Astrocyte of the spinal cord (primary cell): ENCODE measurements around the gene GOLGA8M.
"Not testable (repeated sequence)": the region's sequence is repeated elsewhere in the genome, so short reads cannot be mapped to it uniquely, and the experiment has no call there.

ENCODE experiments used
- DNase-seq: peaks from one replicate; pipeline ENCODE4 v3.0.0; 2011; ENCODE audit warnings: low read depth, low spot score
- H3K4me3 ChIP-seq: 2 replicates; pipeline ENCODE4 v1.5.1; 2011; ENCODE audit warnings: low read depth, mild to moderate bottlenecking, low read length, moderate library complexity
- in situ Hi-C: cut with HindIII; loops from 2 replicates; pipeline ENCODE4 v1.10.0; 2017; ENCODE audit warnings: low sequenced_read_pairs
- TF ChIP-seq, protein P1 (sequence below): IDR thresholded peaks from 2 replicates; pipeline ENCODE4 v1.5.1; 2012; ENCODE audit warnings: low read depth, mild to moderate bottlenecking, low read length, inconsistent platforms

GOLGA8M gene, protein sequence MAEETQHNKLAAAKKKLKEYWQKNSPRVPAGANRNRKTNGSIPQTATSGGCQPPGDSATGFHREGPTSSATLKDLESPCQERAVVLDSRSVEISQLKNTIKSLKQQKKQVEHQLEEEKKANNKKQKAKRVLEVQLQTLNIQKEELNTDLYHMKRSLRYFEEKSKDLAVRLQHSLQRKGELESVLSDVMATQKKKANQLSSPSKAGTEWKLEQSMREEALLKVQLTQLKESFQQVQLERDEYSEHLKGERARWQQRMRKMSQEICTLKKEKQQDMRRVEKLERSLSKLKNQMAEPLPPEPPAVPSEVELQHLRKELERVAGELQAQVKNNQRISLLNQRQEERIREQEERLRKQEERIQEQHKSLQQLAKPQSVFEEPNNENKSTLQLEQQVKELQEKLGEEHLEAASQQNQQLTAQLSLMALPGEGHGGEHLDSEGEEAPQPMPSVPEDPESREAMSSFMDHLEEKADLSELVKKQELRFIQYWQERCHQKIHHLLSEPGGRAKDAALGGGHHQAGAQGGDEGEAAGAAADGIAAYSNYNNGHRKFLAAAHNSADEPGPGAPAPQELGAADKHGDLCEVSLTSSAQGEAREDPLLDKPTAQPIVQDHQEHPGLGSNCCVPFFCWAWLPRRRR

DNA sequence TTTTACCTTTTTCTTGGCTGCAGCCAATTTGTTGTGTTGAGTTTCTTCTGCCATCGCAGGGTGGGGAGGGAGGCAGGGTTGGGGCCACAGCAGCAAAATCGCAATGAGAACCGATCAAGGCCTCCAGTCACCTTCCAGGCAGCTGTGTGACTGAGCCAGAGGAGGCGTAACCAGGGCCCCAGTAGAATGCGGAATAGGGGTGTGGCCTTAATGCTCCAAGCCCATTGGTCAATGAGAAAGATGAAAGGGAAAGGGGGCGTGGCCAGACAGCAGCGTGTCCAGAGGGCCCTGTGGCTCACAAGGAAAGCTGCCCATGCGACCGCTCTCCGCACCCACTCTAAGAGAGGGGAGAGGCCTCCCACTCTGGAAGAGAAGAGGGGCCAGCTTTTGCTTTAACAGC is at the start of gene GOLGA8M:
Gene GOLGA8M (minus strand): TSS at position 152 of the 400 bp plus-strand sequence. CDS start 98 bp downstream, at position 54.
- H3K4me3 ChIP-seq, DNase-seq, in situ Hi-C loops: not testable (repeated sequence)

DNA sequence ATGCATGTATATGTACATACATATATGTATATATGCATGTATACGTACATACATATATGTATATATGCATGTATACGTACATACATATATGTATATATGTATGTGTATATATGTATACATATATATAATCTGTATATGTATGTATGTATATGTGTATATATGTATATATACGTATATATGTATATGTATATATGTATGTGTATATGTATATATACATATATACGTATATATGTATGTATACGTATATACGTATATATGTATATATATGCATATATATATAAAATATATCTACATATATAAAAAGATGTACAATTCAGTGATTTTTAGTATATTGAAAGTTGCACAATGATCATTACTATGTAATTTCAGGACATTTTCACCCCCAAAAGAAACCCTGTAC is 30.7 kb upstream of the GOLGA8M start:
- H3K4me3 ChIP-seq, DNase-seq, in situ Hi-C loops: not testable (repeated sequence)

DNA sequence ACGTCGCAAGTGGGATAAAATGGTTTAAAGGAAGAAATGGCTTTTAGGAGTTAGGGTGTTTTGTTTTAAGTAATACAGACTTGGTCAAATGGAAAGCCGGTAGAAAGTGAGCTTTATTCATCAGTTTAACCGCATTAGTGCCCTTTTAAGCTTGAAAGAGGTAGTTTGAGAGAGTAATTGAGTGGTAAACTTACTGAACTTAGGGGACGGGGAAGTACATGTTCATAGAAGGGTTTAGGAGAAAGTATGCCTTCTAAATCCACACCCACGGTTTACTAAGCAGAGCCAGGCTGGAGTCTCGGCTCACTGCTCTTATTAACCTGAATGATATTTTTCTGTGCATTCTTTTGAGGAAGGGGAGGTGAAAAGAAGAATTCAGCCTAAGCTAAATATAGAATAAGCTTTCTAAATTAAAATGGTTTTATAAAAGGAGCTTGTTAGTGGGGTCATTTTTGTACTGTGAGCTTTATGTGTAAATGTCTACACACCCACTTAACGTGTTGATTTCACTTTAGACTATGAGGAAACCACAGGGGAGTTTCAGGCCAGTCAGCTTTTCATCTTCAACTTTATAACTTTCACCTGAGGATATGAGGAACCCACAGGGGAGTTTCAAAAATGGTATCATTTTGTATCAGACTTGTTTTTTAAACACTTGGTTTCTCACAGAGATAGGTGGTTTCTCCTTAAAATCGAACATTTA is 26.5 kb upstream of the GOLGA8M start:
- peak overlapping the region; percentile 23 for H3K4me3 ChIP-seq
- DNase-seq, in situ Hi-C loops: not testable (repeated sequence)

DNA sequence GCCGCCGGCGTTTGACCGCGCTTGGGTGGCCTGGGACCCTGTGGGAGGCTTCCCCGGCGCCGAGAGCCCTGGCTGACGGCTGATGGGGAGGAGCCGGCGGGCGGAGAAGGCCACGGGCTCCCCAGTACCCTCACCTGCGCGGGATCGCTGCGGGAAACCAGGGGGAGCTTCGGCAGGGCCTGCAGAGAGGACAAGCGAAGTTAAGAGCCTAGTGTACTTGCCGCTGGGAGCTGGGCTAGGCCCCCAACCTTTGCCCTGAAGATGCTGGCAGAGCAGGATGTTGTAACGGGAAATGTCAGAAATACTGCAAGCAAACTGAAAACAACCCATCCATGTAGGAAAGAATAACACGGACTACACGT is 26.0 kb upstream of the GOLGA8M start:
- DNase-seq, in situ Hi-C loops: not testable (repeated sequence)
- H3K4me3 ChIP-seq = peak overlapping the region; percentile 23

DNA sequence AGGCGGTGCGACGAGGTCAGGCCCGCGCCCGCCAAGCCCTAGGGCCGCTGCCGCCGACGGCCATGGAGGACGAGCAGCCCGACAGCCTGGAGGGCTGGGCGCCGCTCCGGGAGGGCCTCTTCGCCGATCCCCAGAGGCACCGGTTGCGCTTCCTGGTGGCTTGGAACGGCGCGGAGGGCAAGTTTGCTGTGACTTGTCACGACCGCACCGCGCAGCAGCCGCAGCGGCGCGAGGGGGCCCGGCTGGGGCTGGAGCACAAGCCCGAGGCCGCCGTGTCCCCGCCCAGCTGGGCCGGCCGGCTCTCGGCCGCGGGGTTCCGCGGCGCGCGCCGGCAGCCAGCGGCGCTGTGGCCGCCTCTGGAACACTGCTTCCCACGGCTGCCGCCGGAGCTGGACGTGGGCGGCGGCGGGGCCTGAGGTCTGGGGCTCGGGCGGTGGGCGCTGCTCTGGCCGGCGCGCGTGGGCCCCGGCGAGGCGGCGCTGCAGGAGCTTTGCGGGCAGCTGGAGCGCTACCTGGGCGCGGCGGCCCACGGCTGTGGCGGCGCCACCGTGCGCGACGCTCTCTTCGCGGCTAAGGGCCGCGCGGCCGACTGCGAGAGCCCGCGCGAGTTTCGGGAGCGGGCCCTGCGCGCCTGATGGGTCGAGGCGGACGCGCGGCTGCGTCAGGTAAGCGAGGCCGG is 25.4 kb upstream of the GOLGA8M start:
- DNase-seq, in situ Hi-C loops: not testable (repeated sequence)
- H3K4me3 ChIP-seq = peak overlapping the region; percentile 32

DNA sequence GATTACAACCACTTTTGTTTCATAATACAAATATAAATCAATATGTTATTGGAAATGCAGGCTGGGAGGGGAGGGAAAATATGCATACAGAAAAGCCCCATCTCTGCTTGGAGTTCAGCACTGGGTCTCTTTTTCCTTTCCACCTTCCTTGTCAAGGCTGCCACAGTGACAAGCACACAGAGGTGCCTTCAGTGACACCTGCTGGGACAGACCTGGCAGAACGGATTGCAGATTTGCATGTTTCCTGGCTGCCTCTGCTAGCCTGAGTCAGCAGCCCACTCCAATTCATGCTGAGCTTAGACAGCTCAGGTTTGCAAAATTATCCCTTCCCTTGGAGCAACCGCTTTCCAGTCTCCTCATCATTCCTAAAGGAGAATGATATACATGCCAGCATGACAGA is 15.8 kb upstream of the GOLGA8M start:
- in situ Hi-C loops, H3K4me3 ChIP-seq, DNase-seq: not testable (repeated sequence)

DNA sequence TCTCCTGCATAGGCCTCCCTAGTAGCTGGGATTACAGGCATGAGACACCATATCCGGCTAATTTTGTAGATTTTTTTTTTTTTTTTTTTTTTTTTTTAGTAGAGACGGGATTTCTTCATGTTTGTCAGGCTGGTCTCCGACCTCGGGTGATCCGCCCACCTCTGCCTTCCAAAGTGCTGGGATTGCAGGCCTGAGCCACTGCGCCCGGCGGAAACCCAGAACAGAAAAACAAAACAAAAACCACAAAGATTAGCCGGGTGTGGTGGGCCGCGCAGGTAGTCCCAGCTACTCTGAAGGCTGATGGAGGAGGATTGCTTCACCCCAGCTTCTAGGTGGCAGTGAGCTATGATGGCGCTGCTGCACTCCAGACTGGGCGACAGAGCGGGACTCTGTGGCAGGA is 14.8 kb upstream of the GOLGA8M start:
- in situ Hi-C loops, DNase-seq, H3K4me3 ChIP-seq: not testable (repeated sequence)

DNA sequence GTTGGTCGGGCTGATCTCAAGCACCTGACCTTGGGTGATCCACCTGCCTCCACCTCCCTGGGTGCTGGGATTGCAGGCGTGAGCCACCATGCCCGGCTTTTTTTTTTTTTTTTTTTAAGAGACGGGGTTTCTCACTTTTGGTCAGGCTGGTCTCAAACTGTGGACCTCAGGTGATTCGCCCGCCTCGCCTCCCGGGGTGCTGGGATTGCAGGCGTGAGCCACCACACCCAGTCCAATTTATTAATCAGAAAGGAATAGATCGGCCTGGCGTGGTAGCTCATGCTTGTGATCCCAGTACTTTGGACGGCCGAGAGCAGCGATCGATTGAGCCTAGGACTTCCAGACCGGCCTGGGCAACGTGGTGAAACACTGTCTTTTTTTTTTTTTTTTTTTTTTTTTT is 13.9 kb upstream of the GOLGA8M start:
- TF ChIP-seq, protein P1, sequence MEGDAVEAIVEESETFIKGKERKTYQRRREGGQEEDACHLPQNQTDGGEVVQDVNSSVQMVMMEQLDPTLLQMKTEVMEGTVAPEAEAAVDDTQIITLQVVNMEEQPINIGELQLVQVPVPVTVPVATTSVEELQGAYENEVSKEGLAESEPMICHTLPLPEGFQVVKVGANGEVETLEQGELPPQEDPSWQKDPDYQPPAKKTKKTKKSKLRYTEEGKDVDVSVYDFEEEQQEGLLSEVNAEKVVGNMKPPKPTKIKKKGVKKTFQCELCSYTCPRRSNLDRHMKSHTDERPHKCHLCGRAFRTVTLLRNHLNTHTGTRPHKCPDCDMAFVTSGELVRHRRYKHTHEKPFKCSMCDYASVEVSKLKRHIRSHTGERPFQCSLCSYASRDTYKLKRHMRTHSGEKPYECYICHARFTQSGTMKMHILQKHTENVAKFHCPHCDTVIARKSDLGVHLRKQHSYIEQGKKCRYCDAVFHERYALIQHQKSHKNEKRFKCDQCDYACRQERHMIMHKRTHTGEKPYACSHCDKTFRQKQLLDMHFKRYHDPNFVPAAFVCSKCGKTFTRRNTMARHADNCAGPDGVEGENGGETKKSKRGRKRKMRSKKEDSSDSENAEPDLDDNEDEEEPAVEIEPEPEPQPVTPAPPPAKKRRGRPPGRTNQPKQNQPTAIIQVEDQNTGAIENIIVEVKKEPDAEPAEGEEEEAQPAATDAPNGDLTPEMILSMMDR = no peak
- DNase-seq = no peak
- in situ Hi-C loops = no loop called here
- H3K4me3 ChIP-seq = no peak overlapping the region

DNA sequence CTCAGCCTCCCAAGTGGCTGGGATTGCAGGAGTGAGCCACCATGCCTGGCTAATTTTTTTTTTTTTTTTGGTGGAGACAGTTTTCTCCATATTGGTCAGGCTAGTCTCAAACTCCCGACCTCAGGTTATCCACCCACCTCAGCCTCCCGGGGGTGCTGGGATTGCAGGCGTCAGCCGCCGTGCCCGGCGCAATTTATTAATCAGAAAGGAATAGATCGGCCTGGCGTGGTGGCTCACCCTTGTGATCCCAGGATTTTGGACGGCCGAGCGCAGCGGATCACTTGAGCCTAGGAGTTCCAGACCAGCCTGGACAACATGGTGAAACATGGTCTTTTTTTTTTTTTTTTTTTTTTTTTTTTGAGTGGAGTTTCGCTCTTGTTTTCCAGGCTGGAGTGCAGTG is 13.3 kb upstream of the GOLGA8M start:
- TF ChIP-seq, protein P1 = no peak
- in situ Hi-C loops = no loop called here

DNA sequence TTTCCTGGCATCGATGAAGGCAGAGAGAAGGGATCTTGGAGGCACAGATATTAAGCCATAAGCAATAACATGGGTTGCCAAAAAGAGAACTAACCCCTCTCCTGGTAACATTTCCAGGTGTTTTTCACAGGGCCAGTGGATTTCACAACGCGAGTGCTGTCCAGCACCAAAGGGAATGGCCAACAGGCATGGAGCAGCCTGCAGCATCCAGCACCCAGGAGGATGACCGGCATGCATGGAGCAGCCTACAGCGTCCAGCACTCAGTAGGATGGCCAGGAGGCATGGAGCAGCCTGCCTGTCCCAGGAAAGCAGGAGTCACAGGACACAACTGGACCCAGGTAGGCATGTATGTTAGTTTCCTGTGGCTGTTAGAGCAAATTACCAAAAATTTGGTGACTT is 11.8 kb upstream of the GOLGA8M start:
- H3K4me3 ChIP-seq, DNase-seq, in situ Hi-C loops: not testable (repeated sequence)

More for the DNA sequence above, 13.3 kb upstream of the GOLGA8M start:
- DNase-seq = no peak
- H3K4me3 ChIP-seq = no peak overlapping the region

DNA sequence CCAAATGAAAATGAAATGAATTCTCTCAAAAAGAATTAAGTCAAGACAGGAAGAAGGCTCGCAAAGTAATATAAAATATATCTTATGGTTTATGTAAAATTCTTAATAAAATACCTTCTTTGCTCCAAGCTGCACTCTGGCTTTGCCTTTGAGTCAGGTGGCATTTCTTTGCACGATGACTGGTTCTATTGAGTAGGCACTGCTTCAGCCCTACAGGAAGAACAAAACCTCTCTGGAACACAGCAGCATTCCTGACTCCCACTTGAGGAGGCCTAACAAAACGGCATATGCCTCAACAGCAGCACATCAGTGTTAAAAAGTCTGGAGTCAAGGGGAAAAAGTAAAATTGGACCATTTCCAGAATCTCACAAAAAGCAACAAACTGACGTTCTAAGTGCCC is 7.4 kb upstream of the GOLGA8M start:
- in situ Hi-C loops, H3K4me3 ChIP-seq, DNase-seq: not testable (repeated sequence)

DNA sequence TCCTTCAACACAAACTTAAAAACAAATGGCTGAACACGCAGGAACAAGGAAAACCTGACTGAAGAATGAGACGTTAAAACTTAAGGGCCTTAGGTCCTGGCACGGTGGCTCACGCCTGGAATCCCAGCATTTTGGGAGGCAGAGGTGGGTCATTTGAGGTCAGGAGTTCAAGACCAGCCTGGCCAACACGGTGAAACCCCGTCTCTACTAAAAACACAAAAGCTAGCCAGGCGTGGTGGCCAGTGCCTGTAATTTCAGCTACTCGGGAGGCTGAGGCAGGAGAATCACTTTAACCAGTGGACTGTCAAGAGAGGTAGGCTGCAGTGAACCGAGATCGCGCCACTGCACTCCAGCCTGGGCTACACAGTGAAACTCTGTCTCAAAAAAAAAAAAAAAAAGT is 6.4 kb upstream of the GOLGA8M start:
- in situ Hi-C loops, H3K4me3 ChIP-seq, DNase-seq: not testable (repeated sequence)

DNA sequence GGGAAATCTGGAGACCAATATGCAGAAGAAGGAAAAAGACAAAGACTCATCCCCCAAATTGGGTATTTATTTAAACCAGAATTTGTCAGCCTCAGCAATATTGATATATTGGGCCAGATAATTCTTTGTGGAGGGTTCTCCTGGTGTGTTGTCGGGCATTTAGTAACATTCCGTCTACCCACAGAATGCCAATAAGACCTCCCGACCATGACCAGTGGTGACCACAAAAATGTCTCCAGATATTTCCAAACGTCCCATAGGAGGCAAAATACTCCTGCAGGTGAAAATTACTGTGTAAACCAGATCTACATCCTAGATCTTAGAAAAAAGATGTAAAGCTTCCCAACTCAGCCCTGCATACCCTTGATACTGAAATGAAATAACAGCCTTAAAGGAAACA is 2.0 kb upstream of the GOLGA8M start:
- H3K4me3 ChIP-seq, in situ Hi-C loops: not testable (repeated sequence)
- peak; percentile 14 for DNase-seq

DNA sequence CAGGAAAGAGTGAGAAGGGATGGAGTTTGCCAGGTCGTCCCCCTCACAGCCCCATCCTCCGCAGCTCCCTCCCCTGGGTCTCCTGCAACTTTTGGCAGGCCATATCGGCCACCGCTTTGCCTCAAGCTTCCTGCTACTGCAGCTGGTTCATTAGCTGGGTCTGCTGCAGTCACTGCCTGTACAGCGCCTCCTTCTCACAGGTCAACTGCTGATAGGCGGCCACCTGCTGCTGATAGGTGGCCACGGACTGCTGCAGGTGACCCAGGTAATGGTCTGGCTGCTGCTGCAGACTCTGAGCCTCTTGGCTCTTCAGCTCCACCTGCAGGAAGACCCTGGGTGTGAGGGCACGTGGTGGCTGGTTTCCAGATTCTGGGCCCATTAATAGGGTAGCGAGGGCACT is 8.3 kb downstream of the GOLGA8M start:
- in situ Hi-C loops = not testable (repeated sequence)

More for the DNA sequence above, 8.3 kb downstream of the GOLGA8M start:
- DNase-seq, H3K4me3 ChIP-seq: not testable (repeated sequence)
